HG02981 (cell line): ENCODE results near the gene ITGA11.

Source experiments
- ATAC-seq: cut with Tn5 transposase; IDR thresholded peaks from one replicate; pipeline ENCODE4 v1.9.1; 2021; ENCODE audit warnings: mild to moderate bottlenecking, moderate library complexity; ENCODE audit not compliant: unreplicated experiment

Gene ITGA11

DNA sequence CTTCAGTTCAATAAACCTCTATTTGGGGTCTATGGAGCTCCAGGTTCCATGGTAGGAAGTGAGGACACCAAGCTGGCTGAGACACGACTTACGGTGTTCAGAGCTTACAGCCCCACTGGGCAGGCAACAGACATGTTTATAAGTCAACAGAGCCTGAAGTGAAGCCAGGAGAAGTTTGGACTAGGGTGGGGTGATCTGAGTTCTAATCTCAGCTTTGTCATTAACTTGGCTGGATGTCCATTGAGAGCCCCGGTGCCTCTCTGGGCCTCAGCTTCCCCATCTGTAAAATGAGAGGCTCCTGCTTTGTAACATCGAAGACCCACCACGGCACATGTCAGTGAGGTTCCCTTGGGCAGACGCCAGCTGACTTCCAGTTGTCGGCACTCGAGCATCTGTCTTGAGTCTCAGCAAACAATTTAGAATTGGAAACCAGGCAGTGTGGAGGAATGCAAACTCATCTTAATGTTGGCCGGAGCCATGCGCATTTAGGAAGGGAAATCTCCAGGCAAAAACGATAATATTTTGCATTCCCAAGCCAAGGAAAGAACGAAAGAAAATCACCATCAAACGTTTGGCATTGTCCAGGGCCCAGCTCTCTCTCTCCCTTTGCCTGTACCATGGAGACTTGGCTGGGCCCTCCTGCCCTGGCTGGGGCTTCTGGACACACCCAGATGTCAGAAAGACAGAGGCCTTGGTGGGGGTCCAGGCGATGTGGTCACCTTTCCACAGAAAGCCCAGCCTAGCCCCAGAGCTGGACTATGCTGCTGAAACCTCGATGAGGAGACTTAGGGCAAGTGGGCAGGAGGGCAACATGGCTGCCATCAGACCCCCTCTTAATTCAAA lies 18.4 kb downstream of the ITGA11 start:
- no peak for ATAC-seq

DNA sequence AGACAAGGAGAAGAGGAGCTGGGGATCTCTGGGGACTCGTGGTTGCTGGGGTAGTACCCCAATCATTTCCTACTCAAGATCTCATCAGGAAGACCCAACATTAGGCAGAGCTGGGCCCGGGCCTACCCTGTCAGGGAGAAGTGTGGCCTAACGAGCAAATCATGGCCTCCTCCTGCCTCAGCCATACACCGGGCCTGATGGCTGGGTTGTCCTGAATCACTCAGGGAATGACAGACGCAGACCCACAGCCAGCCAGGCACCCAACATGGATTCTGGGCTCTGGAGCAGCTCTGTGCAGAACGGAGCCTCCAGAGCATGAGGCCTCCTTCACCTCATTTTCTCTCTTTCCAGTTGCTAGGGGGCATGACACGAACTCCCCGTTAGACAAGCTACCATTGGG lies 19.7 kb downstream of the ITGA11 start:
- no peak for ATAC-seq

DNA sequence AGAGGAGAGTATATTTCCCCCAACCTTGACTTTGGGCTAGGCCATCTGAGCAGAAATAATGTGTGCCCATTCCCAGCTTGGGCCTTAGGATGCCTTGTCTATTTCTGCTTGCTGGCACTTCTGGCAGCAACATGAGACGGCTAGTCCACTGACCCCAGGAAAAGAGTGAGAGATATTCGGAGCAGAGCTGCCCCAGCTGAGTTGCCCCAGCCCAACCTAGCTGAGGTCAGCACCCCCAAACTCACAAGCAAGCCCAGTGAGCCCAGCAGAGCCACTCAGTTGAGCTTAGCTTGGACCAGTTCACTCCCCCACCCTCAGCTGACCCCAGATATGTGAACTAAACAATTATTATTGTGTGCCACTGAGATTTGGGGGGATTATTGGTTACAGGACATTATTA lies 20.2 kb downstream of the ITGA11 start:
- ATAC-seq = no peak

DNA sequence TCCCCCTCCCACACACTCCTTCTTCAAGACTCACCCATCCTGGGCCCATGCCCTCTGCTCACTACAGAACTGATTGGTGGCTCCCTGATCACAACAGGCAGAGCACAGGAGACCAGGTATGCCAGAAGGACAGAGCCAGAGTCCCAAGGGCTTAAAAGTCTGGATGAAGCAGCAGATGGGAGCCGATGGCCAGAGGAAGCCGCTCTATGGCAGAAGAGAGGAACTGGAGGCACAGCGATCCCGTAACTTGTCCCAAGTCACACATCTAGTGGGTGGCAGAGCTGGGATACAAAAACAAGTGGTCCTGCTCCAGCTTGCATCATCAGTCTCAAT lies 20.7 kb downstream of the ITGA11 start:
- ATAC-seq = no peak

DNA sequence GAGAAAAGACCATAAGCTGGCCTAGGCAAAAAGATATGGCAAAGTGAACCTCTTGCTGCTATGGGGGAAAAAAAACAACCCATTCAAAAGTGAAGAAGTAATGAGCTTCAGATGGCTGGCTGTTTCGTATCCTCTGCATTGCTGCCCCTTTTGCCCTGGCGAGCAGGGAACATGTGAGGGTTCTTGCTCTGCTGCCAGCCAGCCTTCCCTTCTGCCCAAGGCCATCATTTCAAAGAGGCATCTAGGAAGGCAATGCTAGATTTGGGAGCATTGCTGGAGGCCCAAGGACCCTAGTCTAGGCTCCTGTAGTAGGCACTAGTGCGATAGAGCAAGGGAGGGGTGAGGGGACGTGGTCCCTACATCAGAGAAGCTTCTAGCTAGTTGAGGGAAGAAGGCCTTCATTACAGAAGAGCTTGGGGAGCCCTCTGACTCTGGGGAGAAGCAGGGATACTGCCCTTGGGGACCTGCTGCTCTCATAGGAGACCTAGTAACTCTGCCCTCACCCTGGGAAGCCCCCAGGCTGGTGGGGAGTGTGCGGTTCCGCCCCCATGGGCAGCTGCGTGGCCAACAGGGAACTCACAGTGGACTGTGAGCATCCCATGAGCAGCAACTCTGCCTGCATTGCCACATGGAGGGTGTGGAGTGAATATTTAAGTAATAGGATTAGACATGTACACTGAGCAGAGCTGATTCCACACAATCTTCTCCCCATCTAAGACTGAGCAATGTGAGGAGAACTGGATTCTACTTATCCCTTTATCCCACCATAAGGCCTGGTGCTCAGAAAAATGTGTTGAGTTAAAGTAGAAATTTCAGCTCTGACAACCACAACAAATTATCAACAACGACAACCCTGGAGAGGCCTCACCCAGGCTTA lies 21.3 kb downstream of the ITGA11 start:
- ATAC-seq = no peak

DNA sequence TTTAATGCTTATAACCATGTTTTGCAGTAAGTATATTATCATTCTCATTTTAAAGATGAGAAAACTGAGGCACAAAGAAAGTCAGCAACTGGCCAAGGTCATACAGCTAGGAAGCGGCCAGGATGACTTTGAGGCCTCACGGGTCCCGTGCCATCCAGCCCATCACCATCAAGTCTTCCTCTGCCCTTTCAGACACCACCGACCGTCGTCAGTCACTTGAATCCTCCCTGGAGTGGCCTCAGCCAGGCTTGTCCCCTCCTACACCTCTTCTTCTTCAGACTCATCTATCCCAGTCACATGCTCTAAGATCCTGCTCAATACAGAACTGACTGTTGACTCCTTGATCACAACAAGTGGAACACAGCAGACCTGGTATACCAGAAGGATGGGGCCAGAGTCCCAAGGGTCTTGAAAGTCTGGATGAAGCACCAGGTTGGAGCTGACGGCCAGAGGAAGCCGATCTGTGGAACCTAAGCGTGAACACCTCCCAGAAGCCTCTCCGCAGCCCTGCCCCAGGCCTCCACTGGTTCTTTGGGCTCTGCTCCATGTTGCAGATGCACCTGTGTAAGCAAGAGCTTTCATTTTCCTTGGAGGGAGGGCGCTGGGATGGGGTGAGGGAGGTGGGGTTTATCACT lies 22.1 kb downstream of the ITGA11 start:
- no peak for ATAC-seq

DNA sequence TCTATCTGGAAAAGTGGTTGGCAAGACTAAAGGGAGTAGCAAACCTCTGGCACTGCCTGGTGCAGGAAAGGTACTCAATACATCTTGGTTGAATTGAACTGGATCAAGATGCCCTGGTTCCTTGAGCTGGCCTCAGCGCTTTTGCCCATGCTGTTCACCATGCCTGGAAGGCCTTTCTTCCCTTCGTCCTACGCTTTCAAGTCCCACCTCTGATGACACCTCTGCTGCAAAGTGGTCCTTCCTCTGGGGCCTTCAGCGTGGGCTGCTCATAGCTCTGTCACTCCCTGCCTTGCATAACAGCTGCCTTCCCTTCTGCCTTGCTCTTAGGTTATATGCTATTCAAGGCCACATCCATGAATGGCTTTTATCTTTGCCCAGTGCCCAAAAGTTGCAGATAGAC lies 23.0 kb downstream of the ITGA11 start:
- ATAC-seq = no peak

DNA sequence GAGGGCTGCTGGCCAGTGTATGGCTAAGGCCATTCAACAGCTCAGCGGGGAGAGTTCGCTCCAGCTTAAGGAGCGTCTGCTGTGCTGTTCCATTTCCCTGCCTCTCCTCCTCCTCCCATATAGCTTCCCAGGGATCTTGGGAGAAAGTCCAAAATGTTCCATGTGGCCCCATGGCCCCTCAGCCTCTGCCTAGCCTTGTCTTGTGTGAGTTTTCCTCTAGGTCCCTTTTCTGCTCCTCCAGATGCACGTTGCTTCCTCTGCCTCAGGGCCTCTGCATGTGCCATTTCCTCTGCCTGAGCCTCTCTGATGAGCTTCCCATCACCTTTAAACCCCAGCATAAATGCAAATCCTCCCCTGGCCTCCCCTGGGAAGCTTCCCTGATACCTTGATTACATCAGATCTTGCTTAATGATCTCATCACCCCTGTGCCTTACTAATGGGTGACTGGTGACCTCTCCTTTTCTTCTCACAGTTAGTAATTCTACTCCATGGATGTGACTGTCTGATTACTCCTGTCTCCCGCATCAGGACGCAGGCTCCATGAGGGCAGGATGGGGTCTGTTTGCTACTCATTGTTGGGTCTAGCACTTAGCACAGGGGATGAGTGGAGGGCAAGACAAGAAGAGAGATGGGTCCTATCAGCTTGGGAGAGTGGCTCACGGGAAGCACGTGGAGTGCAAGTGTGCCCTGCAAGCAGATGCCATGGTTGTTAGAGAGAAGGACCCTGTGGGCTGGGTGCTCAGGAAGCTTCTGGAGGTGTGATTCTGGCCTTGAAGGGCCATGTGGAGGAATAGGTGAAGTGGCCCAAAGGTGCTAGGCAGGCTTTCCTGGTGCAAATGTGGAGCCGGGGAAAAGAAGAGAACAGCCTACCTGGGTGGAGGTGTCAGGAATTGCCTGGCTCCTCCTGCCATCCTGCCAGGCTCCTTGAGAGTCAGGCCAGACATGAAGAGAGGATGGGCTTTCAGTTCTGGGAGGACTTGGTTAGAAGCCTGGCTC lies 23.8 kb downstream of the ITGA11 start:
- no peak for ATAC-seq

DNA sequence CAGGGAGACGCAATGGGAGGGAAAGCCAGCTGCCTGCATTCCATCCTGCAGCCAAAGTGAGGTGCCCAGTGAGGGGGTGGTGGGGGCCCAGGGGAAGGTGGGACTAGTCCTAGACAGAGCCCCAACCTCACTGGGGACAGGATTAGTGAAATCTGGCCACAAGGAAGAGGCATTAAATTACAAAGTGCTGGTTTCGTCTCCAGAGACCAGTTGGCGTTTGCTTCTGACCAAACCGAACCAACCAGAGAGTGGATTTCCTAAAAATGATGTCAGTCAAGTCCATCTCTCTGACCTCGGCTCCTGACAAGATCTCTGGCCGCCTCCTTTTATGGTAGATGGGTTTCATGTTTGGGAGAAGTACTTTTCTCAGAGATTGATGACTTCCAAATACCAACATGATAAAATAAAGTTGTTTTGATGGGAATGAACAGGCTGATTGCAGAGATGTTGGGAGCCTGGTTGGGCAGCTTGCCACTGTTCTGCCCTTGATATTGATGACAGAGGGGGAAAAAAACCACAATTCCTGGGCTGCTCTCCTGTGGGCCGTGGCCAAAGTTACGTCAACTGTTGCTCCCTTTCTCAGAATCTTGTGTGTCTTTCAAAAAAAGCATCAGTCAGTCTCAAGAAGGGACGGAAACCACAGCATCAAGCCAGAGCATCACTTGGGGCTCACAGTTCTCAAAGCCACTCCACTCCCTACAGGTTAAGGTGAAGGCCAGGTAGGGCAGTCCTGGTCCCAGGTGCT lies 24.6 kb downstream of the ITGA11 start:
- no peak for ATAC-seq

DNA sequence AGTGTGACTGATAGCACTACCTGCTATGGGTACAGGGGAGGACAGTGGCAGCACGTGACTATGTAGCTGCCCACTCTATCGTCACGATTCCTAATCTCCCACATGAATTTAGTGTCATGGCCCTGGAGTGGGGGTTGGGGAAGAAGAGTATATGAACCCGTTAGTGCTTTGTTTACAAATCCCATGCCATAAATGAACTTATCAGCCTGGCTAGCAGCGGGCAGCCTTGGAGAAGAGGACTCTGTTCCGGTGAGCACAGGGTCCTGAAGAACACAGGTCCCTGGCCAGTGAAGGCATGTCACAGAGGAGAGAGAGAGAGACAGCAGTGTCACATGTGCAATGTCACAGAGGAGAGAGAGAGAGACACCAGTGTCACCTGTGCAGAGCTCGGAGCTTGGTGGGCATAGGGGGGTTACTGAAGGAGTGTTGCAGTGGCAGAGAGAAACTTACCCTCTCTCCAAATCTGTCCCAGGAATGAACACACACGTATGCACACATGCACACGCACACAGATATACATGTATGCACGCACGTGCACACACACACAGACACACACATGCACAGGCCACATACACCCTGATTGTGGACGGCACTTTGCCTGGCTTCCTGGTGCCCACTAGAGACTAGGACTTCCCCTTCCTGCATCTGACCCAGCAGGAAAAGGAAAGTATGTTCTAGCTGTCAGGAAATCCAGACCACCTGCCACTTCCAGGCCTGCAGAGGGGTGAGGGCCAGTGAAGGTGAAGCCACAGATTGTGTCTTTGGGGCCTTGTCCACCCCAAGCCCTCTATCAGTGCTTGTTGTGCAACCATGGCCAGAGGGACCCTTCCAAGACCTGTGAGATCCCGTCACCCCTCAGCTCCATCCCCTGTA lies 26.3 kb downstream of the ITGA11 start:
- ATAC-seq = no peak

DNA sequence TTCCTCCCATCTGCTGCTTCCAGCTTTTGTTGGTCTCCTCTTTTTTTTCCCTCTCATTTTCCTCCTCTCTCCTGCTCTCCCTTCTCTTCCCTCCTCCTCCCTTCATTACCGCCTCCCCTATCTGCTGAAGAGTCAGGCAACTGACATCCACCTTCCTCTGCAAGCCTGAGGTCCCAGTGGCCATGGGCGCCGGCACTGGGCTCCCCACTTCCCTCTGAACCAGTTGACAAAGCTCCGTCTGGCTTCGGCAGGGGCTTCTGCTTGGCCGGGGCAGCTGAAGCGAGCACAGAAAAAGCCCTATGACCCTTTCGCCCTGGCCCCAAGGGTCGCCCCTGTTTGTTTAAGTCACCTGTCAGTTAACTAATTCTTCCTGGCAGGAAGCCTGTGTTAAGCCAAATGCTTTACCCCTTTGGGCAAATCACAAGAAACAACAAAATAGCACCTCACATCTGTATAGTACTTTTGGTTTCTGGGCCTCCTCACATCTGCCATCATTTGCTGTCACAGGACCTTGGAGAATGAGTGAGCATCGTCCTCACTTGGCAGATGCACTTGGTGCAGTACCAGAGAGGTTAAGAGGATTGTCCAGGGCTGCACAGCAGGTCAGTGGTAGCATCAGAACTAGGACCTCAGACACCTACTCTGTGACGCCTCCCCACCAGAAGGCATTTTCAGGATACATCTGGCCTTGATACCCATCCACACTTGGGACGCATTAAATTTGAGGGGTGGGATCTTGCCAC lies 27.7 kb downstream of the ITGA11 start:
- ATAC-seq = no peak

DNA sequence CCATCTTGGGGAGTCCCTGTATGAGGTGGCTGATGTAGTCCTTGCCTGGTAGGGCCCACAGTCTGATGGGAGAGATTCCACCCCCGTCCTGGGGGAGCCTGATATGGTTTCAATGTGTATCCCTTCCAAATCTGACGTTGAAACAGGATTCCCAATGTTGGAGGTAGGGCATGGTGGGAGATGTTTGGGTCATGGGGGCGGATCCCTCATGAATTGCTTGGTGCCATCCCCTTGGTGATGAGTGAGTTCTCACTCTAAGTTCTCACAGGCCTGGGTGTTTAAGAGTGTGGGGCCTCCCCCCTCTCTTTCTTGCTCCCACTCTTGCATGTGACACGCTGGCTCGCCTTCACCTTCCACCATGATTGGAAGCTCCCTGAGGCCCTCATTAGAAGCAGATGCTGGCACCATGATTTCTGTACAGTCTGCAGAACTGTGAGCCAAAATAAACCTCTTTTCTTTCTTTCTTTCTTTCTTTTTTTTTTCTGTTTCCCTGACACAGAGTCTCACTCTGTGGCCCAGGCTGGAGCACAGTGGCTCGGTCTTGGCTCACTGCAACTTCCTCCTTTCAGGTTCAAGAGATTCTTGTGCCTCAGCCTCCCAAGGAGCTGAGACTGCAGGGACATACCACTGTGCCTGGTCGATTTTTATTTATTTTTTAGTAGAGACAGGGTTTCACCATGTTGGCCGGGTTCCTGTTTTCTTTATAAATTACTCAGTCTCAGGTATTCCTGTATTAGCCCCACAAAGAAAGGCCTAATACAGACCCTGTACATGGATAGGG lies 28.6 kb downstream of the ITGA11 start:
- ATAC-seq = no peak

DNA sequence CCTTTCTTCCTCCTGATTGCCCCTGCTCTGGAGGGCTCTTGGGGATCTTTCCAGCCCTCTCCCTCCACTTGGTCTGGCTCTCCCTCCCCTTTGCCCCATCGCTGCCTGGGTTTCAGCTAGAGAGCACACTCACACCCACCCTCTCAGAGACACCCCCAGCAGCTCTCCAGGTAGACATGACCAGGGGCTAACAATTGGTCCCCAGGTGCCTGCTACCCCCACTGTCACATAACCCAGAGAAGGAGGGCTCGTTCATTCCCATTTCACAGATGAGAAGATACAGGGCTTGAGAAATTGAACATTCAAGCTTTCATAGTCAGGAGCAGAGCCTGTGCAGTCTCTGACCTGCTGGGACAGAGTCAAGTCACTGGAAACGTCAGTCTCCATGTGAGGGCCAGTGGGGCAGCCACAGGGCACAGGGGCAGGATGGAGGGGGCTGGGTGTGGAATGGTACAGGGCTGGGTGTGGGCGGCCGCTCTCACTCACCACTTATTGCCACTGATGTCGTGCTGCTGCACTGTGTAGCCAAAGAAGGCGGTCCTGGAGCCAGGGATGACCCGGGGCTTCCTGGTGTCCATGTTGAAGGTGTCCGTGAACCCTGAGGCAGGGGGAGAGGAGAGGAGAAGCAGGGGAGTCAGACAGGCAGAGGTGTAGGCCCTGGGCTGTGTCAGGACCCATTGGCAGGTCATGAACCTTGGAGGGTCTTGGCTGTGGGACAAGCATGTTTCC lies 29.4 kb downstream of the ITGA11 start:
- no peak for ATAC-seq

DNA sequence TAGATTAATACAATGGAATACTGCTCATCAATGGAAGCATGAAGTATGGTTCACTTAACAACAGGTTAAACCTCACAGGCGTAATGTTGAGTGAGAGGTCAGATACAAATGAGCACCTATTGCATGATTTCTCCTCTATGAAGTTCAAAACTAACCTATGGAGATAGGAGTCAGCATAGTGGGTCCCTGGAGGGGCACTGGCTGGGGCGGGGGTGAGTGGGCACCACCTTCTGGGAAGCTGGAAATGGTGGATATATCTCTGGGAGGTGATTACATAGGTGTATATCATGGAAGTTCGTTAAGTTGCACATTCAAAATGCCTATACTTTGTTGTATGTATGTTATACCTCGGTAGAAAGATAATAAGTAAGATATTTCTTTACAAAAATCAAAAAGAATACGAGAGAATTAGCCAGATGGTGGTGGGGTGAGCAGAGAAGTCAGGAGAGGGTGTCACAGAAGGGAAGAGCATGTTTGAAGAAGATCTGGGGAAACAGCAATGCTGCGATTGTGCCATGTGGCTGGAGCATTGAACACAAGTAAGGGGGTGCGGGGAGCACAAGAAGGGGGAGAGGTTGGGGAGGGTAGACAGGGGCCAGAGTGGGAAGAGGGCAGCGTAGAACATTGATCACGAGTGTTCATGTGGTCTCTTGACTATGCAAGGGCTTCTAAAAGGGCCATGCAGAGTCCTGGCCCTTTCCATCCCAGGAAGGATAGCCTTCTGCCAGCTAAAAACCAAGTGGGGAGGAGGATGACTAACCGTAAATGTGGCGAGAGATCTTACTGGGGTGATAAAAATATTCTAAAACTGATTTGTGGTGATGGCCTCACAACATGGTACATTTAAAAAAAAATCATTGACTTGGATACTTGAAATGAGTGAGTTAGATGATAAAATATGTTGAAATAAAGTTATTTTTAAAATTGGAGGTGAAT lies 30.2 kb downstream of the ITGA11 start:
- no peak for ATAC-seq

DNA sequence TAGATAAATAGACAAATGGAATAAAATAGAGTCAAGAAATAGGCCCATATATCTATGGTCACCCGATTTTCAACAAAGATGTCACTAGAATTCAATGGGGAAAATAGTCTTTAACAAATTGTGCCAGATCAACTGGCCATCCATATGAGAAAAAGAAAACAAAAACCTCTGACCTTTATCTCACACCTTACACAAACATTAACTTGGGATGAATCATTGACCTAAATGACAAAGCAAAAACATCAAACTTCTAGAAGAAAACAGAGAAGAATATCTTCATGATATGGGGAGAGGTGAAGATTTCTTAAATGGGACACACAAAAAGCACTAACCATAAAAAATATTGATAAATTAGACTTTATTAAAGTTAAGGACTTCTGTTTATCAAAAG lies 31.9 kb downstream of the ITGA11 start:
- ATAC-seq = no peak
